Activated naive CD8-positive, alpha-beta T cell treated with anti-CD3 and anti-CD28 coated beads, Interleukin-2, amount 50 U/mL, for 16 hours (primary cell): Measurements from ENCODE around the gene CBX4.

Experiments used
- DNase-seq: peaks from one replicate; pipeline ENCODE4 v3.0.0-alpha.2; 2020; ENCODE audit warnings: low read depth, low spot score

The CBX4 gene

DNA sequence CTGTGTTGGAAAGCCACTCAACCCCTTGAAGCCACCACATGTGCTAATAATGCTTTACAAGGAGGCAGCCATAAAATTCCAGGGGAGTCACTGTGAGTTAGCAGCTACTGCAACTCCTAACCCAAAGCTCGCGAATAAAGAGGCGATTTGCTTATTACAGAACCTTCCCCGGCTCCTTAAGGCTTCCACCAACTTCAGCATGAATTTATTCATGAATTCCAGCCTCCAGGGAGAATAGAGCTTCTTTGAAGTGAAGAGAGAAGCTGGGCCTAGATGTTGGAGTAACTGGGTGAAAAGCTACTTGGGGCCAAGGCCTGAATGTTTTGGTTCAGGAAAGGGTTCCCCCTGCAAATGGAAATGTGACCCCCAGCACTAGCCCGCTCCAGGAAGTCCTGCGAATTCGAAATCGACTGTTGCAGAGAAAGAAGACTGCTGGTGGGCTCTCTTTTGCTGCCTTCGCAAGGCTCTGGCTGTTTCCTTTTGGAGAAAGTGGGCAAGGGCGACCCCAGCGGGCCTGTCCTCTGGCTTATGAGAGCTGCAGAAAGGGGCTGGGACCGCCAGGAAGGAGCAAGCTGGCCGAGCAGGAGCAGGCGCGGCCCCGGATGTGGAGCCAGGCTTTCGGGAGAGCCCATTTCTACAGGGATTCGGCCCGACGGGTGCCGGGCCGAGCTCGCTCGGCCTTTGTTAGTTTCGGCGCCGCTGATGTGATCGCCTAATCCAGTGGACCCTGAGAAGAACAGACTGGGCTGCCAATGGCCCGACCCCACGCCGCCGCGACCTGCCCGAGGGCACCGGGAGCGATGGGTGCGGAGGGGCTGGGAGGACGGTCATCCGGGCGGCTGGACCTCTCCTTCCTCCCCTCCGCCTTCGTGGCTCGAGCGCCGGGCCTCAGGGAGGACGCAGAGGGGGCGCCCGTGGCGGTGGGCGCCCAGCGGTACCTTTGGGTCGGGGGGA, 50.0 kb downstream of the CBX4 start:
- DNase-seq, result no peak

DNA sequence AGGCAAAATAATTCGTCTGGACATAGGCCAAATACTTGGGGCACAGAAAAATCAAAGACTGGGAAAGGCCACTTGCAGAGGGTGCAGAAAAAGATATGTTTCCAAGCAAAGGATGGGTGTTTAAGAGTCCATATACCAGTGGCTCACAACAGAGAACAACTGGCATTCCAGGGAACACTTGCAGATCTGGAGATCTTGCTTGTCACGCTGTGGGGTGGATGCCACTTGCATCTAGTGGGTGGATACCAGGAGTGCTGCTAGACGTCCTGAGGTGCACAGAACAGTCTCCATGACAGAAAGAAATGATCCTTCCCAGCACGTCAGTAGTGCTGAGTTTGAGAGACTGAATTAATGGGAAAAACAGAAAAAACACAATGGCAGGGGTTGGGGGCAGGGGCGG, 50.8 kb downstream of the CBX4 start:
- no peak for DNase-seq

DNA sequence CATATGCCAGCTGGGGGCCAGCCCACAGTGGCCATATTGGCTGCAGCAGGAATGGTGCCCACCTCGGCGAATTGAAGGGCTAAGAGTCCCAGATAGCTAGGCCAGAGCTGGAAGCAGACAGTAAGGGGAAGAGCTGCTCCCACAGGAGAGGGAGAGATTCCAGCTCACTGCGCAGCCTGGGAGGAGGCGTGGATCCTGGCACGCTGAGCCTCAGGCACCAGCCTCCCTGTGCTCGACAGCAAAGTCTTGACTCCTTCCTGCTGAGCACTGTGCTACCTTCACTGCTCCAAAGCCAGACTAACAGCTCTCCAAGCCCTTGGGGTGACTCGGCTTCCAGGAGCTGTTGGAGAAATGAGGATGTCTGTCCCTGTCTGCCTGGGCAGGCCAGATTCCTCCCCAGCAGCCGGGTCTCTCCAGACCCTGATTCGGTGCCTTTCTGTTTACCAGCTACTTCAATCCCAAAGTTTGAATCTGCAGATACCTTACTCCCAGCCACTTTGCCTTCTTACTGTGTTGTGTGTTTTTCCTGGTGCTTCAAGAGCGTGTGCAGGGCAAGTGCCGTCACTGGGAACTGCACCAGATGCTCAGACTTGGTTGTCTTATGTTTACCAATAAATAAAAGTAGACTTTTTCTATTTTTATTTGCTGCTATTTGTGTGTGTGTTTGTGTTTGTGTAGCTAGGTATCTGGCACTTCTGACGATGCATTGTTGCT, 52.2 kb downstream of the CBX4 start:
- no peak for DNase-seq

DNA sequence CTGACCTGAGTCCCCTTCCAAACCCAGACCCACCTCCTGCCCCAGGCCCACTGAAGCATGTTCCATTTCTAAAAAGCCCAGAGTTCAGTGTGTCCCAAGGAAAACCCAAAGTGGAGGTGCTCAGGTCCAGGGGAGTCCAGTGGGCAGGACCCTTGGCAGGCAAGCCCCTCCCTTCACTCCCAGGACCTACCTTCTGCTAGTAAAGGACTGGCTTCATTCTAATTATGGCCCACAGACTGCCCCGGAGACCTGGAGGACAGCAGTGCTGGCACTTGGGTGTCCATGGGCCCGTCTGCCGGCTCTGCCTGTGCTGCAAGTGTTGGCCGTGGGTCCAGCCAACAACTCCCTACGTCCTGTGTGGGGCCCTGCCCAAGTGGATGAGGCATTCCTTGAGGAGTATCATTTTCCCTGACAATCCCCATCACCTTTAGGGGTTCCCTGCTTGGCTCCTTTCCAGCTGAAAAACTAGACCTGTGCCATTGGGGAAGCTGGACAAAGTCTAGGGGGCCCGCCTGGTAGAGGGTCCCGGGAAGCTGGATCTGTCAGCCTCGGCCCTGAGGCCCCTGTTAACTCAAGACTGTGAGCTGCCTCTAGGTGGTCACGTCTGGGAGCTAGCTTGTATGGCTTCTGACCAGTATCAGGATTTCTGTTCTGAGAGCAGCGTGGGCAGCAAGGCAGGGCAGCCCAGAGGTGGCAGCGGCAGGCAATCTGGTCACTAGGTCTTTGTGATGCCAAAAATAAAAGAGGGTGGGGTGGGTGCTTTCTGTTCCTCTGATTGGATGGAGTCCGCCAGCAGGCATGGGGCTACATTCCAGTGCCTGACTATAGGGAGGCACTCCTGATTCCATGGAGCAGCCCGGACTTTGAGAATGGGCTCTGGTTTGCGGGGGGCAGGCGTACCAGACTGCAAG, 53.1 kb downstream of the CBX4 start:
- no peak for DNase-seq

DNA sequence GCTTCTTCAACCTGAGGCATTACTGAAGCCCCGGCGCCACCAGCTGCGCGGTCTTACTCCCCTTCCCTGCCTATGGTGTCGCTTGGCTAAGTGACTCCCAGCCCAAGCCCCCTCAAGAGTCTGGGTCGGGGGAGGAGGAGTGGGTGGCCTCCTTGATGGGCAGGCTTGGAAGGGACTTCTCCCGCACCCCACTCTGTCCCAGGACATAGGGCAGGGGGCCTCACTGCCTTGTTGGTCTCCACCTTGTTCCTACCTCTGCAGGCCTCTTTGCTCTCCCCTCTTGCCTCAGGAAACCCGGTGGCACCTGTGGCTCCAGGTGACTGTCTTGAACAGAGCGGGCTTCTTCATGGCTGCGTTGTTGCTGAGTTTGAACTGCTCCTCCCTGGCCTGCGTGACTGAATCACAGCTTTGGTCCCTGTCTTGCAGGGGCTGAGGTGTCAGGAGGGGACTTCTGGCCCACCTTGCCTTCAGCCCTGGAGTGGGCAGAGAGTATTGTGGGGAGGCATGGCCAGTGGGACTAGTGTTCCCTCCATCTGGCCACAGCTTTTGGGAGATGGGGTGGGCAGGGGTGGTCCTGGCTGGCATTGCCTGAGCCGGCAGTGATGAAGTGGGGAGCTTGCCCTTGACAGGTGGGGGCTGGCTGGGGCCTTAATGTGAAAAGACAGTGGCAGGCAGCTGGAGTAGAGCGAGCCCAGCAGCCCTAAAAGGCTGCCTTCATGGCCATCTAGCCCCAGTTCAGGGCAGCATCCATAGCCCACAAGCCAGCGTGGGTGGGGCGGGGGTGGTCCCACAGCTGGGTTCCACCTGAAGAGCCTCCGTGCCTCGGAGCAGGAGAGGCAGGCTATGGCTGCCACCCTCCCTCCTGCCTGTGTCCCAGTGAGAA, 54.0 kb downstream of the CBX4 start:
- DNase-seq, result no peak

DNA sequence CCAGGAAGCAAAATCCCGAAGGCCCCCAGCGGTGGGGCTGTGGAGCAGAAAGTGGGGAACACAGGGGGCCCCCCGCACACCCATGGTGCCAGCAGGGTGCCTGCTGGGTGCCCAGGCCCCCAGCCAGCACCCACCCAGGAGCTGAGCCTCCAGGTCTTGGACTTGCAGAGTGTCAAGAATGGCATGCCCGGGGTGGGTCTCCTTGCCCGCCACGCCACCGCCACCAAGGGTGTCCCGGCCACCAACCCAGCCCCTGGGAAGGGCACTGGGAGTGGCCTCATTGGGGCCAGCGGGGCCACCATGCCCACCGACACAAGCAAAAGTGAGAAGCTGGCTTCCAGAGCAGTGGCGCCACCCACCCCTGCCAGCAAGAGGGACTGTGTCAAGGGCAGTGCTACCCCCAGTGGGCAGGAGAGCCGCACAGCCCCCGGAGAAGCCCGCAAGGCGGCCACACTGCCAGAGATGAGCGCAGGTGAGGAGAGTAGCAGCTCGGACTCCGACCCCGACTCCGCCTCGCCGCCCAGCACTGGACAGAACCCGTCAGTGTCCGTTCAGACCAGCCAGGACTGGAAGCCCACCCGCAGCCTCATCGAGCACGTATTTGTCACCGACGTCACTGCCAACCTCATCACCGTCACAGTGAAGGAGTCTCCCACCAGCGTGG, 54.8 kb downstream of the CBX4 start:
- DNase-seq, result no peak

DNA sequence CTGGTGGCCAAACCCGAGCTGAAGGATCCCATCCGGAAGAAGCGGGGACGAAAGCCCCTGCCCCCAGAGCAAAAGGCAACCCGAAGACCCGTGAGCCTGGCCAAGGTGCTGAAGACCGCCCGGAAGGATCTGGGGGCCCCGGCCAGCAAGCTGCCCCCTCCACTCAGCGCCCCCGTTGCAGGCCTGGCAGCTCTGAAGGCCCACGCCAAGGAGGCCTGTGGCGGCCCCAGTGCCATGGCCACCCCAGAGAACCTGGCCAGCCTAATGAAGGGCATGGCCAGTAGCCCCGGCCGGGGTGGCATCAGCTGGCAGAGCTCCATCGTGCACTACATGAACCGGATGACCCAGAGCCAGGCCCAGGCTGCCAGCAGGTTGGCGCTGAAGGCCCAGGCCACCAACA, 55.3 kb downstream of the CBX4 start:
- no peak for DNase-seq
